ENCODE data around the gene JPH2.

DNA sequence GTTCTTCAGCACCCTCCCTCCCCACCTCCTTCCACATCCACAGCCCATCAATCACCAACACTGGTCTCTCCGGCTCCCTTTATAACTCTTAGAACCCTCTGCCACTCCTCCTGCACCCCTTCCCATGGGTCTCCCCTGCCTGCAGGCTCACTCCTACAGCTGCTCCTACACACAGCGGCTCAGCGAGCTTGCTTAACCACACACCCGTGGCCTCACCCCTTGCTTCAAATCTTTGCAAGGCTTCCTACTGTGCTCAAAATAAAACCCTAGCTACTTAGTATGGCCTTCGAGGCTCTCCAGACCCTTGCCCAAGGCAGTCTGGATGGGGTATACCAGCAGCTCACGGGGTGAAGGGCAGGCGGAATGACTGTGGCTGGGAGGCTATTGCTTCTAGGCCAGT lies 63.7 kb downstream of the JPH2 start:
- no peak for TF ChIP-seq ZNF671 (CRISPR knock-in tag; IDR thresholded peaks at IDR 0.05)
- TF ChIP-seq, protein P1, sequence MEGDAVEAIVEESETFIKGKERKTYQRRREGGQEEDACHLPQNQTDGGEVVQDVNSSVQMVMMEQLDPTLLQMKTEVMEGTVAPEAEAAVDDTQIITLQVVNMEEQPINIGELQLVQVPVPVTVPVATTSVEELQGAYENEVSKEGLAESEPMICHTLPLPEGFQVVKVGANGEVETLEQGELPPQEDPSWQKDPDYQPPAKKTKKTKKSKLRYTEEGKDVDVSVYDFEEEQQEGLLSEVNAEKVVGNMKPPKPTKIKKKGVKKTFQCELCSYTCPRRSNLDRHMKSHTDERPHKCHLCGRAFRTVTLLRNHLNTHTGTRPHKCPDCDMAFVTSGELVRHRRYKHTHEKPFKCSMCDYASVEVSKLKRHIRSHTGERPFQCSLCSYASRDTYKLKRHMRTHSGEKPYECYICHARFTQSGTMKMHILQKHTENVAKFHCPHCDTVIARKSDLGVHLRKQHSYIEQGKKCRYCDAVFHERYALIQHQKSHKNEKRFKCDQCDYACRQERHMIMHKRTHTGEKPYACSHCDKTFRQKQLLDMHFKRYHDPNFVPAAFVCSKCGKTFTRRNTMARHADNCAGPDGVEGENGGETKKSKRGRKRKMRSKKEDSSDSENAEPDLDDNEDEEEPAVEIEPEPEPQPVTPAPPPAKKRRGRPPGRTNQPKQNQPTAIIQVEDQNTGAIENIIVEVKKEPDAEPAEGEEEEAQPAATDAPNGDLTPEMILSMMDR (IDR thresholded peaks at IDR 0.05), result no peak
- no peak for TF ChIP-seq IRF2 (CRISPR knock-in tag; IDR thresholded peaks at IDR 0.05; ENCODE audit: borderline replicate concordance, low read depth)
- TF ChIP-seq MXD4 (CRISPR knock-in tag; IDR thresholded peaks at IDR 0.05; ENCODE audit: borderline replicate concordance), result no peak

All from WTC11 (cell line).